HEK293 (cell line): ENCODE data around the gene LIN9.

Source experiments
- CTCF ChIA-PET: fragments of 350-600 bp; formaldehyde crosslinking; extraction: SDS; loops from one replicate; lab custom pipeline; 2021; ENCODE audit warnings: antibody characterized with exemption; lab: Yijun Ruan, JAX
- POLR2A ChIA-PET: fragments of 300-600 bp; formaldehyde crosslinking; extraction: SDS; loops from one replicate; lab custom pipeline; 2020; ENCODE audit warnings: antibody characterized with exemption, inconsistent platforms; lab: Yijun Ruan, JAX
- H3K27ac ChIP-seq: fragments of 200-500 bp; sonication (Bioruptor generic); 2 replicates; pipeline ENCODE4 v1.5.1; 2014; ENCODE audit warnings: low read depth, low read length, control low read depth, inconsistent platforms; ENCODE audit errors: extremely low read depth
- H3K36me3 ChIP-seq, 2 experiments: fragments of 200-500 bp in 1 of 2; sonication (Bioruptor generic) in 1 of 2; 1 replicate in 1 of 2; 2 replicates in 1 of 2; pipeline ENCODE4 v1.5.1; 2014 to 2017; ENCODE audit warnings: inconsistent platforms in 2 of 2, low read length in 2 of 2; ENCODE audit not compliant: control insufficient read depth in 2 of 2, insufficient read depth in 1 of 2
- H3K4me1 ChIP-seq: fragments of 200-500 bp; sonication (Bioruptor generic); 2 replicates; pipeline ENCODE4 v1.5.1; 2014; ENCODE audit warnings: mild to moderate bottlenecking, low read length, inconsistent platforms; ENCODE audit not compliant: control insufficient read depth, insufficient read depth
- H3K4me3 ChIP-seq: 2 replicates; pipeline ENCODE4 v1.5.1; 2011; ENCODE audit warnings: low read depth, mild to moderate bottlenecking, control low read depth, low read length, moderate library complexity
- H3K9me3 ChIP-seq: fragments of 200-500 bp; sonication (Bioruptor generic); 2 replicates; pipeline ENCODE4 v1.5.1; 2014; ENCODE audit warnings: low read depth, low read length, inconsistent platforms; ENCODE audit not compliant: control insufficient read depth, insufficient read depth
- BCL11A ChIP-seq: fragments of 450-650 bp; formaldehyde crosslinking; IDR thresholded peaks from 2 replicates; pipeline ENCODE4 v1.5.1; 2016; ENCODE audit warnings: low read depth, missing biosample characterization, missing genetic modification characterization
- HIC1 ChIP-seq: fragments of 450-650 bp; formaldehyde crosslinking; IDR thresholded peaks from 2 replicates; pipeline ENCODE4 v1.5.1; 2016; ENCODE audit warnings: missing biosample characterization, missing genetic modification characterization
- IKZF3 ChIP-seq: fragments of 450-650 bp; IDR thresholded peaks from 2 replicates; pipeline ENCODE4 v1.5.0; 2018; ENCODE audit warnings: missing biosample characterization, mild to moderate bottlenecking, missing genetic modification characterization, moderate library complexity
- KLF10 ChIP-seq: fragments of 450-650 bp; IDR thresholded peaks from 2 replicates; pipeline ENCODE4 v1.5.1; 2018; ENCODE audit warnings: missing biosample characterization, mild to moderate bottlenecking, missing genetic modification characterization
- KLF17 ChIP-seq: fragments of 450-650 bp; formaldehyde crosslinking; IDR thresholded peaks from 2 replicates; pipeline ENCODE4 v1.5.1; 2016; ENCODE audit warnings: missing biosample characterization, missing genetic modification characterization
- PRDM1 ChIP-seq: fragments of 450-650 bp; formaldehyde crosslinking; IDR thresholded peaks from 2 replicates; pipeline ENCODE4; 2016; ENCODE audit warnings: missing biosample characterization, missing genetic modification characterization
- SP2 ChIP-seq: fragments of 450-650 bp; formaldehyde crosslinking; IDR thresholded peaks from 2 replicates; pipeline ENCODE4 v1.5.1; 2016; ENCODE audit warnings: missing biosample characterization, missing genetic modification characterization
- WT1 ChIP-seq: fragments of 450-650 bp; formaldehyde crosslinking; IDR thresholded peaks from 2 replicates; pipeline ENCODE4 v1.5.1; 2016; ENCODE audit warnings: missing biosample characterization, missing genetic modification characterization
- ZBTB44 ChIP-seq: fragments of 450-650 bp; IDR thresholded peaks from 2 replicates; pipeline ENCODE4 v1.5.1; 2018; ENCODE audit warnings: missing biosample characterization, mild to moderate bottlenecking, missing genetic modification characterization
- ZEB2 ChIP-seq: fragments of 450-650 bp; formaldehyde crosslinking; IDR thresholded peaks from 2 replicates; pipeline ENCODE4 v1.5.1; 2016; ENCODE audit warnings: missing biosample characterization, missing genetic modification characterization
- ZNF10 ChIP-seq: fragments of 450-650 bp; formaldehyde crosslinking; IDR thresholded peaks from 2 replicates; pipeline ENCODE4 v1.5.1; 2017; ENCODE audit warnings: missing biosample characterization, missing genetic modification characterization
- ZNF146 ChIP-seq: fragments of 450-650 bp; formaldehyde crosslinking; IDR thresholded peaks from 2 replicates; pipeline ENCODE4 v1.5.1; 2016; ENCODE audit warnings: missing biosample characterization, missing genetic modification characterization
- ZNF239 ChIP-seq: fragments of 450-650 bp; formaldehyde crosslinking; IDR thresholded peaks from 2 replicates; pipeline ENCODE4 v1.5.1; 2016; ENCODE audit warnings: missing biosample characterization, missing genetic modification characterization
- ZNF341 ChIP-seq: fragments of 450-650 bp; formaldehyde crosslinking; IDR thresholded peaks from 2 replicates; pipeline ENCODE4; 2016; ENCODE audit warnings: low read depth, missing biosample characterization, missing genetic modification characterization
- ZNF366 ChIP-seq: fragments of 450-650 bp; formaldehyde crosslinking; conservative IDR thresholded peaks from 2 replicates; pipeline ENCODE4 v1.5.1; 2016; ENCODE audit warnings: missing biosample characterization, missing genetic modification characterization
- ZNF529 ChIP-seq: fragments of 450-650 bp; formaldehyde crosslinking; IDR thresholded peaks from 2 replicates; pipeline ENCODE4 v1.5.1; 2017; ENCODE audit warnings: missing genetic modification characterization, missing biosample characterization; ENCODE audit not compliant: insufficient replicate concordance
- ZNF600 ChIP-seq: fragments of 450-650 bp; formaldehyde crosslinking; IDR thresholded peaks from 2 replicates; pipeline ENCODE4 v1.5.1; 2016; ENCODE audit warnings: missing biosample characterization, missing genetic modification characterization
- ZSCAN30 ChIP-seq: fragments of 450-650 bp; IDR thresholded peaks from 2 replicates; pipeline ENCODE4 v1.5.1; 2018; ENCODE audit warnings: missing biosample characterization, mild to moderate bottlenecking, missing genetic modification characterization, moderate library complexity
- TF ChIP-seq, protein P1 (sequence below): fragments of 450-650 bp; formaldehyde crosslinking; IDR thresholded peaks from 2 replicates; pipeline ENCODE4 v1.5.1; 2016; ENCODE audit warnings: missing biosample characterization, missing genetic modification characterization, low read depth
- TF ChIP-seq, protein P2 (sequence below): fragments of 450-650 bp; formaldehyde crosslinking; IDR thresholded peaks from 2 replicates; pipeline ENCODE4 v1.5.1; 2016; ENCODE audit warnings: missing biosample characterization, missing genetic modification characterization
- TF ChIP-seq, protein P3 (sequence below): fragments of 450-650 bp; formaldehyde crosslinking; IDR thresholded peaks from 2 replicates; pipeline ENCODE4 v1.5.1; 2016; ENCODE audit warnings: missing biosample characterization, missing genetic modification characterization
- TF ChIP-seq, protein P4 (sequence below): fragments of 450-650 bp; formaldehyde crosslinking; IDR thresholded peaks from 2 replicates; pipeline ENCODE4 v1.5.1; 2016; ENCODE audit warnings: missing biosample characterization, missing genetic modification characterization
- TF ChIP-seq, protein P5 (sequence below): fragments of 450-650 bp; formaldehyde crosslinking; IDR thresholded peaks from 2 replicates; pipeline ENCODE4 v1.5.1; 2016; ENCODE audit warnings: missing biosample characterization, missing genetic modification characterization

The LIN9 gene

DNA sequence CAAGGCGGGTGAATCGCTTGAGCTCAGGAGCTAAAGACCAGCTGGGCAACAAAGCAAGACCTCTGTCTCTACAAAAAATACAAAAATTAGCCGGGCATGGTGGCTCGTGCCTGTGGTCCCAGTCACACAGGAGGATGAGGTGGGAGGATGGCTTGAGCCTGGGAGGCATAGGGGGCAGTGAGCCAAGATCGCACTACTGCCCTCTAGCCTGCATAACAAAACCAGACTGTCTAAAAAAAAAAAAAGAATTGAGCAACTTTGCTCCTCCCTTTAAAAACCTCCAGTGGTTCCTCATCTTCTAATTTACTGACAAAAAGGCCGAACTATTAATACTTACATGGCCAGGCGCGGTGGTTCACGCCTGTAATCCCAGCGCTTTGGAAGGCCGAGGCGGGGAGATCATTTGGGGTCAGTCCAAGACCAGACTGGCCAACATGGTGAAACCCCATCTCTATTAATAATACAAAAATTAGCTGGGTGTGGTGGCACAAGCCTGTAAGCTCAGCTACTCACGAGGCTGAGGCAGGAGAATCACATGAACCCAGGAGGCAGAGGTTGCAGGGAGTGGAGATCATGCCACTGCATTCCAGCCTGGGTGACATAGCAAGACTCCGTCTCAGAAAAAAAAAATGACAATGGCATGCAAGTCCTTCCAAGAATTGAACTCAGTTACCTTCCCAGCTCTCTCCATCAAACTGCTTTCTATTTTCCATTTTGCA is 126.8 kb downstream of the LIN9 start:
- ChIA-PET CTCF (interaction anchor here (0.6 to 5.6 kb wide), 25 partner anchors 9 to 244 kb away, joined by 3 to 78 read pairs (median 4); partner anchors contain the start of gene LIN9), POLR2A (interaction anchor here (0.6 to 1.3 kb wide), 4 partner anchors 90 to 578 kb away, joined by 3 to 4 read pairs (median 4); partner anchors contain the start of gene H3-3A)
- Histone ChIP-seq H3K27ac (no peak overlapping the region), H3K36me3 (peaks cover 20 to 33% of the 10 kb centered on the region in 2 experiments; a peak in 2 of 3 replicates), H3K4me3 (no peak overlapping the region), H3K9me3 (no peaks in the 10 kb centered on the region), H3K4me1 (peaks cover 13% of the 10 kb centered on the region)
- TF ChIP-seq ZEB2 (tag by site-specific recombination) (peak; percentile 70), WT1 (tag by site-specific recombination) (peak; percentile 87), HIC1 (tag by site-specific recombination) (no peak), ZNF600 (tag by site-specific recombination) (peak; percentile 76), ZNF366 (tag by site-specific recombination) (0 out of 2 replicates have a peak, but pooled peaks have one; percentile 22), ZNF239 (tag by site-specific recombination) (no peak), PRDM1 (peak; percentile 80), ZNF10 (no peak), ZNF146 (no peak), ZNF529 (tag by site-specific recombination) (no peak), KLF17 (peak; percentile 64; the same call in 1 of the 2 replicates), SP2 (no peak), ZBTB44 (tag by site-specific recombination) (peak; percentile 33; the same call in 1 of the 2 replicates), KLF10 (no peak), IKZF3 (peak; percentile 37; the same call in 1 of the 2 replicates), BCL11A (tag by site-specific recombination) (peak; percentile 45; the same call in 1 of the 2 replicates), ZSCAN30 (tag by site-specific recombination) (peak; percentile 50; the same call in 1 of the 2 replicates), ZNF341 (tag by site-specific recombination) (peak; percentile 35)
- TF ChIP-seq, protein P1, sequence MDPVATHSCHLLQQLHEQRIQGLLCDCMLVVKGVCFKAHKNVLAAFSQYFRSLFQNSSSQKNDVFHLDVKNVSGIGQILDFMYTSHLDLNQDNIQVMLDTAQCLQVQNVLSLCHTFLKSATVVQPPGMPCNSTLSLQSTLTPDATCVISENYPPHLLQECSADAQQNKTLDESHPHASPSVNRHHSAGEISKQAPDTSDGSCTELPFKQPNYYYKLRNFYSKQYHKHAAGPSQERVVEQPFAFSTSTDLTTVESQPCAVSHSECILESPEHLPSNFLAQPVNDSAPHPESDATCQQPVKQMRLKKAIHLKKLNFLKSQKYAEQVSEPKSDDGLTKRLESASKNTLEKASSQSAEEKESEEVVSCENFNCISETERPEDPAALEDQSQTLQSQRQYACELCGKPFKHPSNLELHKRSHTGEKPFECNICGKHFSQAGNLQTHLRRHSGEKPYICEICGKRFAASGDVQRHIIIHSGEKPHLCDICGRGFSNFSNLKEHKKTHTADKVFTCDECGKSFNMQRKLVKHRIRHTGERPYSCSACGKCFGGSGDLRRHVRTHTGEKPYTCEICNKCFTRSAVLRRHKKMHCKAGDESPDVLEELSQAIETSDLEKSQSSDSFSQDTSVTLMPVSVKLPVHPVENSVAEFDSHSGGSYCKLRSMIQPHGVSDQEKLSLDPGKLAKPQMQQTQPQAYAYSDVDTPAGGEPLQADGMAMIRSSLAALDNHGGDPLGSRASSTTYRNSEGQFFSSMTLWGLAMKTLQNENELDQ, result no peak
- TF ChIP-seq, protein P2, sequence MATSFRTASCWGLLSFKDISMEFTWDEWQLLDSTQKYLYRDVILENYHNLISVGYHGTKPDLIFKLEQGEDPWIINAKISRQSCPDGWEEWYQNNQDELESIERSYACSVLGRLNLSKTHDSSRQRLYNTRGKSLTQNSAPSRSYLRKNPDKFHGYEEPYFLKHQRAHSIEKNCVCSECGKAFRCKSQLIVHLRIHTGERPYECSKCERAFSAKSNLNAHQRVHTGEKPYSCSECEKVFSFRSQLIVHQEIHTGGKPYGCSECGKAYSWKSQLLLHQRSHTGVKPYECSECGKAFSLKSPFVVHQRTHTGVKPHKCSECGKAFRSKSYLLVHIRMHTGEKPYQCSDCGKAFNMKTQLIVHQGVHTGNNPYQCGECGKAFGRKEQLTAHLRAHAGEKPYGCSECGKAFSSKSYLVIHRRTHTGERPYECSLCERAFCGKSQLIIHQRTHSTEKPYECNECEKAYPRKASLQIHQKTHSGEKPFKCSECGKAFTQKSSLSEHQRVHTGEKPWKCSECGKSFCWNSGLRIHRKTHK (tag by site-specific recombination), result no peak
- TF ChIP-seq, protein P3, sequence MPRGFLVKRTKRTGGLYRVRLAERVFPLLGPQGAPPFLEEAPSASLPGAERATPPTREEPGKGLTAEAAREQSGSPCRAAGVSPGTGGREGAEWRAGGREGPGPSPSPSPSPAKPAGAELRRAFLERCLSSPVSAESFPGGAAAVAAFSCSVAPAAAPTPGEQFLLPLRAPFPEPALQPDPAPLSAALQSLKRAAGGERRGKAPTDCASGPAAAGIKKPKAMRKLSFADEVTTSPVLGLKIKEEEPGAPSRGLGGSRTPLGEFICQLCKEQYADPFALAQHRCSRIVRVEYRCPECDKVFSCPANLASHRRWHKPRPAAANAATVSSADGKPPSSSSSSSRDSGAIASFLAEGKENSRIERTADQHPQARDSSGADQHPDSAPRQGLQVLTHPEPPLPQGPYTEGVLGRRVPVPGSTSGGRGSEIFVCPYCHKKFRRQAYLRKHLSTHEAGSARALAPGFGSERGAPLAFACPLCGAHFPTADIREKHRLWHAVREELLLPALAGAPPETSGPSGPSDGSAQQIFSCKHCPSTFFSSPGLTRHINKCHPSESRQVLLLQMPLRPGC (tag by site-specific recombination), result 0 out of 2 replicates have a peak, but pooled peaks have one; percentile 19
- TF ChIP-seq, protein P4, sequence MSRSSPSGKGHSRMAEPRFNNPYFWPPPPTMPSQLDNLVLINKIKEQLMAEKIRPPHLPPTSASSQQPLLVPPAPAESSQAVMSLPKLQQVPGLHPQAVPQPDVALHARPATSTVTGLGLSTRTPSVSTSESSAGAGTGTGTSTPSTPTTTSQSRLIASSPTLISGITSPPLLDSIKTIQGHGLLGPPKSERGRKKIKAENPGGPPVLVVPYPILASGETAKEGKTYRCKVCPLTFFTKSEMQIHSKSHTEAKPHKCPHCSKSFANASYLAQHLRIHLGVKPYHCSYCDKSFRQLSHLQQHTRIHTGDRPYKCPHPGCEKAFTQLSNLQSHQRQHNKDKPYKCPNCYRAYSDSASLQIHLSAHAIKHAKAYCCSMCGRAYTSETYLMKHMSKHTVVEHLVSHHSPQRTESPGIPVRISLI (tag by site-specific recombination), result peak; percentile 97
- TF ChIP-seq, protein P5, sequence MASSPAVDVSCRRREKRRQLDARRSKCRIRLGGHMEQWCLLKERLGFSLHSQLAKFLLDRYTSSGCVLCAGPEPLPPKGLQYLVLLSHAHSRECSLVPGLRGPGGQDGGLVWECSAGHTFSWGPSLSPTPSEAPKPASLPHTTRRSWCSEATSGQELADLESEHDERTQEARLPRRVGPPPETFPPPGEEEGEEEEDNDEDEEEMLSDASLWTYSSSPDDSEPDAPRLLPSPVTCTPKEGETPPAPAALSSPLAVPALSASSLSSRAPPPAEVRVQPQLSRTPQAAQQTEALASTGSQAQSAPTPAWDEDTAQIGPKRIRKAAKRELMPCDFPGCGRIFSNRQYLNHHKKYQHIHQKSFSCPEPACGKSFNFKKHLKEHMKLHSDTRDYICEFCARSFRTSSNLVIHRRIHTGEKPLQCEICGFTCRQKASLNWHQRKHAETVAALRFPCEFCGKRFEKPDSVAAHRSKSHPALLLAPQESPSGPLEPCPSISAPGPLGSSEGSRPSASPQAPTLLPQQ (tag by site-specific recombination), result peak; percentile 81
